Activated CD8-positive, alpha-beta memory T cell treated with anti-CD3 and anti-CD28 coated beads for 1 hour (primary cell): Measurements from ENCODE around the gene ECT2L.
"Not testable (repeated sequence)": the region's sequence is repeated elsewhere in the genome, so short reads cannot be mapped to it uniquely, and the experiment has no call there.

ENCODE experiments used
- DNase-seq, 2 donors: peaks; one replicate each; pipeline ENCODE4 v3.0.0-alpha.2; 2020; ENCODE audit warnings: low read depth in 1 of 2; ENCODE audit errors: extremely low read depth in 1 of 2

Gene ECT2L

GRCh38 chr6:138926579-138926978 lies 130.7 kb downstream of the ECT2L start:
- DNase-seq: no peak

GRCh38 chr6:138931660-138932059 lies 135.8 kb downstream of the ECT2L start:
- no peak for DNase-seq

- not testable (repeated sequence) for DNase-seq
Observed at GRCh38 chr6:138936873-138937272, 141.0 kb downstream of the ECT2L start.

GRCh38 chr6:138943089-138943625 lies 147.3 kb downstream of the ECT2L start:
- no peak for DNase-seq

GRCh38 chr6:138944412-138944811 lies 148.5 kb downstream of the ECT2L start:
- no peak for DNase-seq

- no peak for DNase-seq
Observed at GRCh38 chr6:138945354-138945753, 149.5 kb downstream of the ECT2L start.

- DNase-seq: no peak
Observed at GRCh38 chr6:138948004-138948403, 152.1 kb downstream of the ECT2L start.

- no peak for DNase-seq
Observed at GRCh38 chr6:138948546-138949179, 152.8 kb downstream of the ECT2L start.

GRCh38 chr6:138953451-138953850 lies 157.6 kb downstream of the ECT2L start:
- DNase-seq: no peak
